ENCODE data around the gene CEP112.

DNA sequence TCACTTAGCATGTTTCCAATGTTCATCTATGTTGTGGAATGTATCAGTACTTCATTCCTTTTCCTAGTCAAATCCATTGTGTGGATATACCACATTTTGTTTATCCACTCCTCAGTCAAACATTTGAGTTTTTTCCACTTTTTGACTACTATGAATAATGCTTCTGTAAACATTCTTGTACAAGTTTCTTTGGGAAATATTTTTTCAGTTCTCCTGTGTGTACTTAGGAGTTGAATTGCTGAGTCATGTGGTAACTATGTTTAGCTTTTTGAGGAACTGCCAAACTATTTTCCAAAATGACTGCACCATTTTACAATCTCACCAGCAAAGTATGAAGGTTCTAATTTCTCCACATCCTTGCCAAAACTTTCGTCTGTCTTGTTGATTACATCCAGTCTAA lies 406.8 kb downstream of the CEP112 start:
- TF ChIP-seq GATA2 (IDR thresholded peaks at IDR 0.05; ENCODE audit: low read depth, low read length) = no peak
- no peak for TF ChIP-seq GATA3 (IDR thresholded peaks at IDR 0.05; ENCODE audit: low read depth, low read length)
